ENCODE results near the gene GOLIM4.
"Not testable (repeated sequence)": the region's sequence is repeated elsewhere in the genome, so short reads cannot be mapped to it uniquely, and the experiment has no call there.

The GOLIM4 gene

DNA sequence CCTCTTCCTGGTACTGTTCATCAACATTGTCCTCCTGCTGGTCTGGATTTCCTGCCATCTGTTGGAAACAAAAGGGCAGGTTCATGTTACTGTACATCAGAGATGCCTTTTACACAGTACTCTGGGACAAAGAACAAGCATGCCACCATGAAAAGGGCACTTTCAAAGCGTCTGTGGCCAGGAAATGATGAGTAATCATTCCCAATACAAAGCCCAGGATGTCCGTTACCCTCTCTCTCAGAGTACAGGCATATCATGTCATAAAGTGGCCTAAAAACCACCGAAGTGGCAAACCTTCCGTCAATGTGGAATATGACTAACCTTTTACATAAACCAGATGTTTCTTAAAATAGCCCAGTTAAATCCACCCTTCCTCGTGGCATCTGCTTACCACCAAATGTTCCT, 71.2 kb downstream of the GOLIM4 start:
- TF ChIP-seq, protein P1, sequence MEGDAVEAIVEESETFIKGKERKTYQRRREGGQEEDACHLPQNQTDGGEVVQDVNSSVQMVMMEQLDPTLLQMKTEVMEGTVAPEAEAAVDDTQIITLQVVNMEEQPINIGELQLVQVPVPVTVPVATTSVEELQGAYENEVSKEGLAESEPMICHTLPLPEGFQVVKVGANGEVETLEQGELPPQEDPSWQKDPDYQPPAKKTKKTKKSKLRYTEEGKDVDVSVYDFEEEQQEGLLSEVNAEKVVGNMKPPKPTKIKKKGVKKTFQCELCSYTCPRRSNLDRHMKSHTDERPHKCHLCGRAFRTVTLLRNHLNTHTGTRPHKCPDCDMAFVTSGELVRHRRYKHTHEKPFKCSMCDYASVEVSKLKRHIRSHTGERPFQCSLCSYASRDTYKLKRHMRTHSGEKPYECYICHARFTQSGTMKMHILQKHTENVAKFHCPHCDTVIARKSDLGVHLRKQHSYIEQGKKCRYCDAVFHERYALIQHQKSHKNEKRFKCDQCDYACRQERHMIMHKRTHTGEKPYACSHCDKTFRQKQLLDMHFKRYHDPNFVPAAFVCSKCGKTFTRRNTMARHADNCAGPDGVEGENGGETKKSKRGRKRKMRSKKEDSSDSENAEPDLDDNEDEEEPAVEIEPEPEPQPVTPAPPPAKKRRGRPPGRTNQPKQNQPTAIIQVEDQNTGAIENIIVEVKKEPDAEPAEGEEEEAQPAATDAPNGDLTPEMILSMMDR (IDR thresholded peaks at IDR 0.05; ENCODE audit: control insufficient read depth, extremely low read depth, insufficient read depth): no peak
- no peak overlapping the region for H3K4me3 ChIP-seq (ENCODE audit: low read depth, low read length)
- DNase-seq (ENCODE audit: low read depth): no peak

DNA sequence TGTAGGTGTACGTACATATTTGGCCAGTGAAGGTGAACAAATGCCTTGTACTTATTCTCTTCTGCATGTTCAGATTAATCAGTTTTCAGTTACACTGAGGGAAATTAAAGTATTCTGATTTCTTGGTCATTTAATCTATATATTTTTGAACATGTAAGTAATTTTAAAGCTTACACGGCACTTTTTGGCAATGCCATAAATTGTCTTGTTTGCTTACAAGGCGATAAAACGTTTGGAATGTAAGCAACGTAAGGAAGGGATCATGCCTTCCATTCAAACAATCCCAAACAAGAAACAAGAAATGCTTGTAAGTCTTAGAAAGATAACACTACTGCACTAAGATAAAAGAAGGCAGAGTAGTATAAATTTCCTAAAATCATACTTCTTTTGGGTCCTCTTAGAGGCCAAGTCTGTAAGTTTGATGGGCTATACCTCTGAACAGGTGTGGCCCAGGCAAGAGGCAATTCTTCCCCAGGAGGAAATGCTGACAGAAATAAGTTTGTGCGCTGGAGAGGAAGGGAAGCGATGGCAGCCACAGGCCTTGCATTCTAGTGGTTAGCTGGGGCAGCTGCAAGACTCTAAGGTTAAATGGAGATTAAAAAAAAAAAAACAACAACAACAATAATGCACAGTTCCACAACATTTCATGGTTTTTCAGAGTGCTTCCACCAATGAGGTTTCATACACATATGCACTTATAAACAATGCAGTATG, 73.8 kb downstream of the GOLIM4 start:
- peak; percentile 43 for DNase-seq (ENCODE audit: low read depth)

DNA sequence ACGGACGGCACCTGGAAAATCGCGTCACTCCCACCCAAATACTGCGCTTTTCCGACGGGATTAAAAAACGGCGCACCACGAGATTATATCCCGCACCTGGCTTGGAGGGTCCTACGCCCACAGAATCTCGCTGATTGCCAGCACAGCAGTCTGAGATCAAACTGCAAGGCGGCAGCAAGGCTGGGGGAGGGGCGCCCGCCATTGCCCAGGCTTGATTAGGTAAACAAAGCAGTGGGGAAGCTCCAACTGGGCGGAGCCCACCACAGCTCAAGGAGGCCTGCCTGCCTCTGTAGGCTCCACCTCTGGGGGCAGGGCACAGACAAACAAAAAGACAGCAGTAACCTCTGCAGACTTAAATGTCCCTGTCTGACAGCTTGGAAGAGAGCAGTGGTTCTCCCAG, 84.4 kb downstream of the GOLIM4 start:
- not testable (repeated sequence) for DNase-seq (ENCODE audit: low read depth); H3K4me3 ChIP-seq (ENCODE audit: low read depth, low read length)

More for the DNA sequence above, 73.8 kb downstream of the GOLIM4 start:
- no peak overlapping the region for H3K4me3 ChIP-seq (ENCODE audit: low read depth, low read length)
- TF ChIP-seq, protein P1 (IDR thresholded peaks at IDR 0.05; ENCODE audit: control insufficient read depth, extremely low read depth, insufficient read depth): no peak

DNA sequence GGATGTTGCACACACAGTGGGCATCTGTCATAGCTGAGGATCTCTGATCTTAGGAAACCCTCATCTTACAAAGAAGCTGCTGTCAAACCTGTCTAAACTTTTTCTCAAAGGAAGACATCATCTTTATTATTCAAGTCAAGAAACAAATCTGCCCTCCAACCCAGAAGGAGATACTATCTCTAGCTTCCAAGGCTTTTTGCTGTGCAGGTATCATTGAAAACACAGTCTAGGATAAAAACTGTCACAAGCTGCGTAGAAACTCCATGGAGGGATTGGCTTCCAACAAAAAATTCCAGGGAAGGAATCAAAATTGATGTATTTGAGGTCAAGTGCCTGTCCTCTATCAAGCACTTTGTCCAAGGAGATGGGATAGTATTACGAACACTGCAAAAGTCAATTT, 89.1 kb downstream of the GOLIM4 start:
- no peak for DNase-seq (ENCODE audit: low read depth)
- TF ChIP-seq, protein P1 (IDR thresholded peaks at IDR 0.05; ENCODE audit: control insufficient read depth, extremely low read depth, insufficient read depth): no peak
- H3K4me3 ChIP-seq (ENCODE audit: low read depth, low read length): no peak overlapping the region

DNA sequence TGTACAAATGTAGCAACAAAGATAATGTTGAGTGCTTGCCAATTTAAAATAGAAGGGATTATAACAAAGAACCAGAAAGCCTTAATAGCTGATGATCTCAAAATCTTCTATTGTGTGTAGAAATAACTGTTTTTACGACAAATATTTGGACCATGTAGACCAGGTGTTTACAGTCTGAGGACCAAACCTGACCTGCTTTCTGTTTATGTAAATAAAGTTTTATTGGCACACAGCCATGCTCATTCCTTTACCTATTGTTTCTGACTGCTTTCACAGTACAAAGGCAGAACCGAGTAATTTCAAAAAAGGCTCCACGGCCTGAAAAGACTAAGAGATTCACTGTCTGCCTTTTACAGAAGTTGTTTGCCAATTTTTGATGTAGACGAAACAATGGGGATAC, 91.8 kb downstream of the GOLIM4 start:
- H3K4me3 ChIP-seq (ENCODE audit: low read depth, low read length): no peak overlapping the region
- no peak for DNase-seq (ENCODE audit: low read depth)
- TF ChIP-seq, protein P1 (IDR thresholded peaks at IDR 0.05; ENCODE audit: control insufficient read depth, extremely low read depth, insufficient read depth): no peak

DNA sequence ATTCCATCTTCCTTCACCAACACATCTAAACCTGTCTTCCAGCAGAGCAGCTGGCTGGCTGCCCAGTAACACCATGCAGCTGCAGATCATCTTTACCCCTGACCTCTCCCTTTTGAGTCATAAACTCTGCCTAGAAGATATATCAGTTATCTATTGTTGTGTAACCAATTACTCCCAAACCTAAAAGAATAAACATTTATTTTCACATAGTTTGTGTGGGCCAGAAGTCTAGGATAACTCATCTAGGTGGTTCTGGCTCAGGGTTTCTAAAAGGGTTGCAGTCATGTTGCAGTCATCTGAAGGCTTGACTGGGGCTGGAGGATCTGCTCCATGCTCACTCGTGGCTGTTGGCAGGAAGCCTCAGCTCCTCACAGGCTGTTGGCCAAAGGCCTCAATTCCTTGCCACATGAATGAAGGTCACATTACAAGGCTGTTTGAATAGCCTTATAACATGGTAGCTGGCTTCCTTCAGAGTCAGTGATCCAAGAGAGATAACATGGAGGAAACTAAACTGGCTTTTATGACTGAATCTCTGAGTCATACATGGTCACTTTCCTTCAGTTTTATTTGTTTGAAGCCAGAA, 92.8 kb downstream of the GOLIM4 start:
- TF ChIP-seq, protein P1 (IDR thresholded peaks at IDR 0.05; ENCODE audit: control insufficient read depth, extremely low read depth, insufficient read depth): no peak
- no peak for DNase-seq (ENCODE audit: low read depth)

GRCh38 chr3:168001244-168001643, 94.5 kb downstream of the GOLIM4 start:
- TF ChIP-seq, protein P1 (IDR thresholded peaks at IDR 0.05; ENCODE audit: control insufficient read depth, extremely low read depth, insufficient read depth): no peak
- no peak for DNase-seq (ENCODE audit: low read depth)
- no peak overlapping the region for H3K4me3 ChIP-seq (ENCODE audit: low read depth, low read length)

More for the DNA sequence above, 92.8 kb downstream of the GOLIM4 start:
- H3K4me3 ChIP-seq (ENCODE audit: low read depth, low read length): no peak overlapping the region

Data from LNCaP clone FGC (cell line).